ENCODE results near the gene HSD17B8.
"Not testable (repeated sequence)": the region's sequence is repeated elsewhere in the genome, so short reads cannot be mapped to it uniquely, and the experiment has no call there.

The HSD17B8 gene

DNA sequence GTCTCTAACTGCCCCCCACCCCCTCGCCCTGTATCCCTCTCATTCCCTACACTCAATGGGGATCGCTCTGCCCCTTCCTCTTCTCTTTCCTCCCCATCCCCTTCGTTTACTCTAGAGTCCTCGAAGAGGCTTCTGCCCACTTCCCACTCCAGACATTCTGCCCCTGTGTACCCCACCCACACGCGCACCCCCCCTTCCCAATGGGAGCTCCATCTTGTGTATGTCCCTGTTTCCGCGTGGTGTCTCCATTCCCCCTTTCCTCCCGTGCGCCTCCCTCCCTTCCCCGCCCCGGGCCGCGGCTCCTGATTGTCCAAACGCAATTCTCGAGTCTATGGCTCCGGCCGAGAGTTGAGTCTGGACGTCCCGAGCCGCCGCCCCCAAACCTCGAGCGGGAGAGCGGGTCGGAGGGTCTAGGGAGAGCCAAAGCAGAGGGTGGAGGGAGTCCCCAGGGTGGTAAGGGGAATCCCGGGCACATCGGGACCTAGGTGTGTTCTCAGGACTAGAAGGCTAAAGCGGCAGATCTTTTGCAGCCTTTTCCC, 3.2 kb downstream of the HSD17B8 start:
- DNase-seq = no peak

DNA sequence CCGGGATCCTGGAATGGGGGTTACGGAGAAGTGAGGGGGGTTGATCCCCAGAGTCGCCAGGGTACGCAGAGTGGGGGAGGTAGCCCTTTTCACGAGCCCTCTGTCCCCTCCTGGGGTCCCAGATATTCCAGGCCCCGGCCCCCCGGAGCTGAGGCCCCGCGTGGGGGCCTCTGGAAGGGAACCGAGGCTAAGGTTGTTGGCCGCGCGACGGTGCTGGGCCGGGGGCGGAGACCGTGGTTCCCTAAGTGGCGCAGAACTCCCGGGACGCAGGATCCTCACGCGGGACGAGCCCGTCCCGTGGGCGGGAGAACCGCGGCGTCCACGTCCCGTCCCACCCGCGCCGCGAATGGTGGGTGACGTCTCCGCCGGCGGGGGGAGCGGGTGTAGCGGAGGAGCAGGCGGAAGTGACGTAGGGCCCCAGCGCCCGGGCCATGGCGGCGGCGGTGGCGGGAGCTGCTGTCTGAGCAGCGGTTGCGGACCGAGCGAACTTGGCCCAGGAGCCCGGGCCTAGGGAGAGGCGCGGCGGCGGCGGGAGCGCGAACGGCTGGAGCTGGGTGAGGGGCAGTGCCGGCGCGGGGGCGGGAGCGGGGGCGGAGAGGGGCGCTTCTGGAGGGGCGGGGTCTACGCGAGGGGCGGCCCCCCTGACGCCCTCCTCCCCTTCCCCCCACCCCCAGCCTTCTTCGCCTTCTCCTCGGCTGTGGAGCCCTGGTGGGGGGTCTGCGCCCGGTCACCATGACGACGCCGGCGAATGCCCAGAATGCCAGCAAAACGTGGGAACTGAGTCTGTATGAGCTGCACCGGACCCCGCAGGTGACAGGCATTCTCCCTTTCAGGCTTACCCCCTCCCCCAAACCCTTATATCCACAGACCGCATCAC, 3.9 kb downstream of the HSD17B8 start, which contains the start of gene RING1:
Gene RING1 (plus strand): TSS at position 410 of the 877 bp plus-strand sequence. CDS start 323 bp downstream, at position 733.
- DNase-seq = peak; percentile 79 to 83

GRCh38 chr6:33209856-33210255, 5.4 kb downstream of the HSD17B8 start:
- no peak for DNase-seq

DNA sequence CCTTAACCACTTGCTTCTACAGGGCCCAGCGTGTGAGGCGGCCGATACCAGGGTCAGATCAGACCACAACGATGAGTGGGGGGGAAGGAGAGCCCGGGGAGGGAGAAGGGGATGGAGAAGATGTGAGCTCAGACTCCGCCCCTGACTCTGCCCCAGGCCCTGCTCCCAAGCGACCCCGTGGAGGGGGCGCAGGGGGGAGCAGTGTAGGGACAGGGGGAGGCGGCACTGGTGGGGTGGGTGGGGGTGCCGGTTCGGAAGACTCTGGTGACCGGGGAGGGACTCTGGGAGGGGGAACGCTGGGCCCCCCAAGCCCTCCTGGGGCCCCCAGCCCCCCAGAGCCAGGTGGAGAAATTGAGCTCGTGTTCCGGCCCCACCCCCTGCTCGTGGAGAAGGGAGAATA, 6.7 kb downstream of the HSD17B8 start:
- DNase-seq = no peak

- DNase-seq = no peak
These were observed 7.4 kb downstream of the HSD17B8 start for GRCh38 chr6:33211666-33212422.

- no peak for DNase-seq
These were observed 8.4 kb downstream of the HSD17B8 start for GRCh38 chr6:33212857-33213165.

- DNase-seq = no peak
These were observed 8.9 kb downstream of the HSD17B8 start for GRCh38 chr6:33213166-33213988.

DNA sequence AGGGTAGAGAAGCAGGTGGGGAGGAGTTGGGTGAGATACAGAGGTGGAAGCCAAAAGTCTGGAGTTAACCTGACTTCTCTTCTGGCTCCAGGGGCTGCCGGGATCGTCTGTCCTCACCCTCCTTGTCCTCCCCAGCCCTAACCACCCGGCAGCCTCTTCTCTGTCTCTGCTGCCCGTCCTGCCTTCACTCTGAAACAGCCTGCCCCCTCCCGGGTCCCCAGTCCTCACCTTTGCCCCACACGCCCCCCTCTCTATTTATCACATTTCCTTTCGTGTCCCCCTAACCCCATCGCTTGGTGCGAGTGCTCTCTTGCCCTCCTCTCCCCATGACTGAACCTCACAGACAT, 9.5 kb downstream of the HSD17B8 start:
- DNase-seq = no peak

GRCh38 chr6:33215271-33216116, 11.0 kb downstream of the HSD17B8 start:
- no peak for DNase-seq

DNA sequence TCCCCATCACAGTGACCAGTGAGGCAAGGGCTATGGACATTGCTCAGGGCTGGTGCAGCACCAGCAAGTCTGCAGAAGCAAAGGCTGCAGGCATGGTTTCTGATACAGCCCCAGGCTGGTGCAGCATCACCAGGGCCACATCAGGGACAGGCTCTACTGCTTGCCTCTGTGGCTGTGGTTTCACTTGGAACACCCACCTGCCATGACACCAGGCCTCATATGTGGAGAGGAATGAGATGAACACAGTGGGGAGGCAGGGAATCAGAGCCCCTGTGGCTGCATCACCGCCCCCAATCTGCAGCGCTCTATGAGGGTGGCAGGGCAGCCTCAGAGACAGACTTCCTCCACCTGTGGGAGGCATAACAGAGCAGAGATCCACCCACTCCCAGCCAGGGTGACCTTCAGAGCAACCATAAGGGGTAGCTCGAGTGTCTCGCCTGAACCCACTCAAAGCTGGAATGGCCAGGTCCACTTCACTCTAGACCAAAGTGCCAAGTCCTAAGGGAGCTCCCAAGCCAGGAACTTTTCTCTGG, 11.7 kb downstream of the HSD17B8 start:
- no peak for DNase-seq

DNA sequence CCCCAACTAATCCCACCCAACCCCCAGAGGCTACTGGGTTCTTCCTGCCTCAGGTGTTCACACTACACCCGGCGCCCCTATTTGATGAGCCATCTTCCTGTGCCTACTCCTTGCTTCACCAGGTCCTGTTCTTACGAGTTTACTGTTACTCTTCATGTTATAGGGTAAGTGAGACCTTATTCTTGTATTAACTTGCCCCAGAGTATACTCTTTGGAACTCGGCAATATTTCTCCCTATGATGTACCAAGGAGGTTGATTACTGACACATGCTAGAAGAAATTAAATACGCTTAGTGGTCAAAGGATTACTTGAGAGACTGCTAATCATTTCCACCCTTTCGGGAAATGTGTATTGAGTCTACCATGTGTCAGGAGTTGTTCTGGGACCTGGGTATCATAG, 12.8 kb downstream of the HSD17B8 start:
- DNase-seq = no peak

DNA sequence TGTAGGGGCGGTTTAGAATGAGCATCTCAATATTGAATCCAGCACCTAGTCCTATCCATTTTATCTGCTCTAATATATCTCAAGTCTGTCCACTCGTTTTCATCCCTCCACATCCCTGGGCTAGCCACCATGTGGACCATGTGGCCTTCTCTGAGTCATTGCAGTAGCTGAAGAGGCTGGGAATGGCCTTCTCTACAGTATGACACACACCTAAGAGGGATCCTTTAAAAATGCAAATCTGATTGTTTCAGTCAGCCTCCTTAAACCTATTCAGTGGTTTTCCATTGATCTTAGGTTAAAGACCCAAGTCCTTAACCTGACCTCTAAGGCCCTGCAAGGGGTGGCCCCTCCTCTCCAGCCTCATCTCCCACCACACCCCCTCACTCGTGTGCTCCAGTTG, 13.2 kb downstream of the HSD17B8 start:
- DNase-seq = no peak

- not testable (repeated sequence) for DNase-seq
These were observed 22.2 kb downstream of the HSD17B8 start for GRCh38 chr6:33226503-33227120.

DNA sequence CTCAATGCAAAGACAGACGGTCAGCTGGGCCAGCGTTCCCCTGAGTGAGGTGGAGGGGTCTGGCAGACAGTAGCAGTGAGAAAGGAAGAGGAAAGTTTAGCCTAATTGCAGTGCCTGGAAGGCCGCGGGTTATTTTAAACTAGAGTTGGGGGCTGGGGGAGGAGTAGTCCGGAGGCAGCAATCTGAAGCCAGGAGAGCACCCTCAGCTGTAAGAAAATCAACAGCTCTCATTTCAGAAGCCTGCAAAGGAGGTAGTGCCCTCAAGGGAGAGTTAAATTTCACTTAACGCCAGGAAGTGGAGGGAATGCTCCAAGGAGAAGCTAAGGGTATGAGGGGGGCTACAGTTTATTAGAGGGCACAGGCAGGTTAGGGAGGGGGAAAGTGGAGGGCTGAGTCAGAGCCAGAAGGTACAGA, 30.8 kb downstream of the HSD17B8 start:
- no peak for DNase-seq

- DNase-seq = no peak
These were observed 31.9 kb downstream of the HSD17B8 start for GRCh38 chr6:33236328-33236727.

DNA sequence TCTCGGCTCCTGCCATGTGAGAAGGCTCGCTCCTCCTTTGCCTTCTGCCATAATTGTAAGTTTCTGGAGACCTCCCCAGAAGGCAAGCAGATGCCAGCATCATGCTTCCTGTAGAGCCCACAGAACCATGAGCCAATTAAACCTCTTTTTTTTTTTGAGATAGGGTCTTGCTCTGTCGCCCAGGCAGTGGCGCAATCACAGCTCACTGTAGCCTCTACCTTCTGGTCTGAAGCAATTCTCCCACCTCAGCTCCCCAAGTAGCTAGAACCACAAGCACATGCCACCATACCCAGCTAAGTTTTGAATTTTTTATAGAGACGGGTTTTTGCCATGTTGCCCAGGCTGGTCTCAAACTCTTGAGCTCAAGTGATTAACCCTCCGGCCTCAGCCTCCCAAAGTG, 32.4 kb downstream of the HSD17B8 start:
- no peak for DNase-seq

GRCh38 chr6:33237741-33238140, 33.3 kb downstream of the HSD17B8 start:
- no peak for DNase-seq

GRCh38 chr6:33241968-33242367, 37.5 kb downstream of the HSD17B8 start:
- DNase-seq = no peak

- no peak for DNase-seq
These were observed 39.0 kb downstream of the HSD17B8 start for GRCh38 chr6:33243476-33243875.

DNA sequence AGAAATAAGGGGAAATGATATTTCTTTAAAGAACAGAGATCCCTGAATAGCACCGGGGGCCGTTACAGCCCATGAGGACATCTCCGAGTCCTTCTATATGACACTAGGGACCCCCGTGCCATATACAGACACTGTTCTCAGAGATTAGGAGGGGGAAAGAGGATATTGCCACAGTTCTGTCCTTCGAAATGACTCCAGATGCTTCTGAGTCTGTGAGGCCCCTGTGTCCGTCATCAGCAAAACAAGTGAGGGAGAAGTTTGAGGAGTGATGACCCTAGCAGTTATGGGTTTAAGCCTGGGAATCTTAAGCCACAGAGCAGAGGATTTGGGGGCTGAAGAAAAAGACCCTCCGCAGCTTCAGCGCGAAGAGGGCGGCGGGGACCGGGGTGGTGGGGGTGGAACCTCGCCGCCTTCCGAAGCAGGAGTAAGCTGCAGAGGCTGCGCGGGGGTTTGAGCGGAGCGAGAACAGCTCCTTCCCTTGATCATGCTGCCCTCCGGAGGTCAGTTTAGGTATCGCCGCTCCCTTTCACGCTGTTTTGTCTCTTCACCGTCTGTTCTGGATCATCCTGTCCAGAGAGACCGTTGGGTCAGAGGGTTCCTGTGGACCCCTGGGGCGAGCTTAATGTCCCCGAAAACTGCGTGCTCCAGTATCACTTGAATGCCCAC, 43.7 kb downstream of the HSD17B8 start:
- peak; percentile 92 to 95 for DNase-seq

DNA sequence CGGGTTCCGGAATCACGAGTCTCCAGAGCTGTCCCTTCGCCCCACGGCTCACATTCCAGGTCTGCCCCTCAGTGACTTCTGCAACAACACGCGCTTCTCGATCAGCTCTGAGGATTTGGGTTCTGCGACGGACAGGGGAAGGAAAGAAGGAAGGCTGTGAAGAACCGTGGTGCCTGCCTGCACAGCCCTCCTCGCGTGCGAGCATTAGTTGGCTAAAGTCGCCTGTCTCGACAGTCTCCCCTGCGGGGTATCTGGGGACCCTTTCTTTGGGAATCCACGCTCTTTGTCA, 44.1 kb downstream of the HSD17B8 start:
- peak; percentile 27 to 39 for DNase-seq

Data from stimulated activated CD4-positive, alpha-beta T cell treated with anti-CD3 and anti-CD28 coated beads, Interleukin-2, amount 100 ng/mL, for 48 hours (primary cell).